A549 treated with CpdA at 1 μM for 4 hours (cell line): ENCODE measurements around the gene FCGBP. TPM values are rescaled to one million over a fixed set of nuclear protein-coding genes. Genes with fewer than 3 reads are reported as not detected.

Experiments
- total RNA-seq: library from RNA; stranded (reverse); fragments of 200-300 nt; extraction: Qiagen RNA extraction; gene quantifications from 5 replicates; pipeline ENCODE4 v1.2.3, GENCODE V29; 2022; ENCODE audit warnings: low read depth

FCGBP gene
- total RNA-seq, result 0.49 to 1.1 TPM (median 0.99 TPM) in 5 replicates

DNA sequence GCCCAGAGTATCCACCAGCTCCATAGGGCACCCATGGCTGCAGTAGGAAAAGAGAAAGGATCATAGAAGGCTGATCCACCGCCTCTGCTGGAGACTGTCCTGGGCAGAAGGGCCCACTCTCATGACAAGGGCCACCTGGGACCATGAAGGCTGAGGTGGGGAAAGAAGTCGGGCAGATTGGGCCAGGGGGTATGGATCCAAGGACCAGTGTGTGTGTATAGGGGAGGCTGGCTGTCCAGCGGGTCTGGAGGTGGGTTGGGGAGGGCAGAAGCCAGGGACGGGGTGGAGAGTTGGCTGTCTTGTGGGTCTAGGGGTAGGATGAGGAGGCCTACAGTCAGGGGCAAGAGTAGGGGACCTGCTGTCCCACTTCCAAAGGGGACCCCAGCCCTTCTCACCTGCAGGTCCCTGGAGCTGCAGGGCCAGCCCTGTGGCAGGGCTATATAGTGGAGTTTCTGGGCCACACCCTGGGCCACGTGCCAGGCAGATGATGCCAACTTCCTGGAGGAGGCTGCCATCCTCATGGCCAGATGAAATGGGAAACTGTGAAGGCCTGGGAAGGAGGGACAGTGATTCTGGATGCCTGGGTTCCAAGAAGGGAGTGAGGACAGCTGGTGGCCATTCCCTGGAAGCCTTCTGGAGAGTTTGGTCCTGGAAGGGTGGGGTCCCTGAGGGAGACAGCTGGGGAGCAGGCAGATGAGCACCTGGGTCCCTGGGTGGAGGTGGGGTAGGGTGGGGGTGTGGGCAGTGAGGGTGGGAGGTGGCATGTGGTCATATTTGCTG lies at the start of gene FCGBP:
TSS of gene FCGBP (minus strand) at position 51 of the 780 bp plus-strand sequence.

DNA sequence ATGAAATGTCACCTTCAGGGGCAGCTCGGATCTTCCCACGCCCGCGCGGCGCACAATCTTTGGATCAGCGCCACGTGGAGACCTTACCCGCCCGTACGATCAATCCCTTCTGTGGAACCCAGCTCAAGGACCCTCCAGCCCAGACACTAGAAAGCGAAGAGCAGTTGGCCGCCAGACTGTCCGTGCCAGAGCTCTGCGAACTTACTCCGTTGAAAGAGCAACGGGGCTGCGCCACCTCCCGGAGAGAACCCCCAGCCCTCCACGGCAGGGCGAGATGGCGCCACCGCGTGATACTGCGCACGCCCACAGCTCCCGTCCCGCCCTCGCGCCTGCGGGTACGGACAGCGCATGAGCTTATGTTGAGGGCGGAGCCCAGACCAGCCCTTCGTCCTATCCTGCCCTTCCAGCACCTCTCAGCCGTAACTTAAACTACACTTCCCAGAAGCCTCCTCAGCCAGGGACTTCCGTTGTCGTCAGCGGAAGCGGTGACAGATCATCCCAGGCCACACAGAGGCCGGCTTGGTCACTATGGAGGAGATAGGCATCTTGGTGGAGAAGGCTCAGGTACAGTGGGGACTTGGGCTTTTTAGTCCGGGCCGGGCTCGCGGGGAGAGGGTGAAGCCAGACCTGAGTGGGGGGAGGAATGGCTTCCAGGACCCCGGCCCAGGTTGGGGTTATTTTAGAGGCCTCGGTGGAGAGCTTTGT lies 36.4 kb upstream of the FCGBP start, which contains the start of gene PSMC4:
TSS of gene PSMC4 (plus strand) at position 491 of the 705 bp plus-strand sequence. CDS start at position 529, 38 bp downstream.

Other genes with a start within 250 kb of the FCGBP start
- gene LGALS14, start 230.2 kb downstream of the FCGBP start, total RNA-seq, result not detected in 5 replicates
- not detected in 5 replicates for gene CLC, start 196.6 kb downstream of the FCGBP start, total RNA-seq
- gene LEUTX, start 155.8 kb downstream of the FCGBP start, total RNA-seq, result not detected in 5 replicates
- 18.3 to 26.0 TPM (median 23.3 TPM) in 5 replicates for gene DYRK1B, start 100.5 kb downstream of the FCGBP start, total RNA-seq
- 587 to 784 TPM (median 713 TPM) in 5 replicates for gene FBL, start 88.3 kb downstream of the FCGBP start, total RNA-seq
- 277 to 306 TPM (median 291 TPM) in 5 replicates for gene PSMC4, start 36.5 kb upstream of the FCGBP start, total RNA-seq
- 2.0 to 3.1 TPM (median 2.4 TPM) in 5 replicates for gene ZNF546, start 62.4 kb upstream of the FCGBP start, total RNA-seq
- 5.1 to 7.6 TPM (median 5.8 TPM) in 5 replicates for gene ZNF780B, start 121.6 kb upstream of the FCGBP start, total RNA-seq
- gene ZNF780A, start 156.3 kb upstream of the FCGBP start, total RNA-seq, result 28.7 to 32.0 TPM (median 30.2 TPM) in 5 replicates